GM23338 (cell line): ENCODE results near the gene MAMDC2.

Experiments
- CREB1 ChIP-seq: fragments of 250-450 bp; sonication (Bioruptor Pico); IDR thresholded peaks from 2 replicates; pipeline ENCODE4 v1.5.0; 2020; ENCODE audit warnings: low read depth, mild to moderate bottlenecking, moderate library complexity
- CTCF ChIP-seq, 2 experiments: fragments of 200-600 bp in 1 of 2; sonication (generic) in 1 of 2; conservative IDR thresholded peaks; 2 replicates each; pipeline versions ENCODE4 v1.5.1 to v1.6.1; 2016 to 2017; ENCODE audit warnings: antibody characterized with exemption in 2 of 2, low read depth in 2 of 2, mild to moderate bottlenecking in 2 of 2, moderate library complexity in 1 of 2
- EZH2 ChIP-seq: fragments of 200-600 bp; sonication (generic); IDR thresholded peaks from one replicate; pipeline ENCODE4 v1.8.0; 2017; ENCODE audit warnings: antibody characterized with exemption, mild to moderate bottlenecking, low read depth; ENCODE audit not compliant: unreplicated experiment
- EZH2phosphoT487 ChIP-seq: fragments of 200-600 bp; sonication (generic); IDR thresholded peaks from one replicate; pipeline ENCODE4 v1.8.1; 2018; ENCODE audit warnings: antibody characterized with exemption; ENCODE audit not compliant: unreplicated experiment
- JUNB ChIP-seq: IDR thresholded peaks from one replicate; pipeline ENCODE4 v1.6.1; 2016; ENCODE audit warnings: antibody characterized with exemption; ENCODE audit not compliant: unreplicated experiment
- POLR2AphosphoS5 ChIP-seq: IDR thresholded peaks from 2 replicates; pipeline ENCODE4 v1.6.1; 2016; ENCODE audit warnings: antibody characterized with exemption, low read depth
- REST ChIP-seq: IDR thresholded peaks from one replicate; pipeline ENCODE4 v1.6.1; 2018; ENCODE audit warnings: antibody characterized with exemption; ENCODE audit not compliant: unreplicated experiment

- TF ChIP-seq CTCF (conservative IDR thresholded peaks at IDR 0.05; ENCODE audit: low read depth in 2 of 2) (no peak), EZH2phosphoT487 (no peak), EZH2 (no peak), POLR2AphosphoS5 (no peak), JUNB (no peak), CREB1 (CRISPR knock-in tag) (no peak), REST (no peak)
Observed at GRCh38 chr9:70130266-70130665, 86.6 kb downstream of the MAMDC2 start.
